Right lobe of liver (tissue), 6 donors: ENCODE measurements around the gene FCRL1. TPM values are rescaled to one million over a fixed set of nuclear protein-coding genes. Genes with fewer than 3 reads are reported as not detected.

Experiments
- ATAC-seq, 4 donors: fragments of 200-7000 bp; cut with Tn5 transposase; one replicate each; pipeline ENCODE4 v1.9.1; 2020; ENCODE audit warnings: mild to moderate bottlenecking in 4 of 4, moderate library complexity in 4 of 4
- DNase-seq, 3 donors: peaks; one replicate each; pipeline ENCODE4 v3.0.0-alpha.2; 2020
- H3K27ac ChIP-seq, 3 donors: fragments of 200-600 bp; one replicate each; pipeline ENCODE4 v1.8.0; 2022
- H3K27me3 ChIP-seq, 2 donors: fragments of 200-600 bp; one replicate each; pipeline ENCODE4 v1.8.0; 2022
- H3K36me3 ChIP-seq, 4 donors: fragments of 200-600 bp; sonication (generic) in 1 of 4; one replicate each; pipeline versions ENCODE4 v1.5.1 to v1.8.0; 2017 to 2022; ENCODE audit warnings: control low read depth in 1 of 4
- H3K4me1 ChIP-seq, 4 donors: fragments of 200-600 bp; sonication (generic) in 1 of 4; one replicate each; pipeline versions ENCODE4 v1.5.1 to v1.8.0; 2017 to 2022; ENCODE audit warnings: control low read depth in 1 of 4
- H3K4me3 ChIP-seq, 3 donors: fragments of 200-600 bp; one replicate each; pipeline ENCODE4 v1.8.0; 2022
- H3K9me3 ChIP-seq, 4 donors: fragments of 200-600 bp; sonication (generic) in 1 of 4; one replicate each; pipeline versions ENCODE4 v1.5.1 to v1.8.0; 2017 to 2022; ENCODE audit warnings: control low read depth in 1 of 4
- CTCF ChIP-seq, 4 donors: fragments of 200-600 bp in 3 of 4; fragments of 450-650 bp in 1 of 4; IDR thresholded peaks; one replicate each; pipeline versions ENCODE4 v1.5.1 to v1.8.0; 2016 to 2022; ENCODE audit warnings: antibody characterized with exemption in 4 of 4, mild to moderate bottlenecking in 2 of 4
- POLR2A ChIP-seq: fragments of 450-650 bp; IDR thresholded peaks from one replicate; pipeline ENCODE4 v1.6.1; 2017; ENCODE audit warnings: antibody characterized with exemption, mild to moderate bottlenecking
- WGBS: methylation state at CpG from one replicate; pipeline ENCODE4 v1.1.6; 2018; ENCODE audit warnings: low coverage, low lambda C conversion rate; ENCODE audit not compliant: insufficient coverage; ENCODE audit errors: missing lambda C conversion rate; 5-methylcytosine and 5-hydroxymethylcytosine counted together
- intact Hi-C, 2 donors: fragments of 100-400 bp; cut with DNase I; formaldehyde crosslinking; loops; one replicate each; pipeline versions ENCODE4 v1.11.2 to v1.14.1; 2022
- total RNA-seq, 6 experiments: library from RNA; depleted of rRNA in 2 of 6; stranded (reverse); fragments of >200 nt in 2 of 6; fragmentation: NEBNext Ultra II Directional in 3 of 6; extraction: Animal tissue kit (Norgen Biotek cat#: 25700) in 3 of 6; gene quantifications; one replicate each; pipeline versions ENCODE4 v1.1.0 to v1.2.4, GENCODE V29; 2016 to 2023
- donor health status: DM: no; HTN: yes; CAD: no.
- donor health status: DM: no; HTN: no; CAD: no.
- donor health status: DM: no; HTN: no; CAD: no.
- donor health status: DM: no; HTN: yes; CAD: no.
- donor health status: DM: no; HTN: yes; CAD: no.

FCRL1 gene
- total RNA-seq, 6 experiments from 2014 or later = 0.12 to 0.24 TPM; not detected in 4

GRCh38 chr1:157841708-157842107 is 21.8 kb upstream of the FCRL1 start, which contains the start of gene CD5L:
CD5L (minus strand) TSS chr1:157841808; CDS start chr1:157841701, 107 bp downstream.
- H3K4me1 ChIP-seq = no peaks in the 10 kb centered on the region
- intact Hi-C loops = no loop called here
- H3K27me3 ChIP-seq = no peaks in the 10 kb centered on the region
- ATAC-seq (peak in 1 of 4 donors; percentile 12), DNase-seq (no peak)
- WGBS = 26% methylated on average over 3 of the region's 3 CpGs
- TF ChIP-seq POLR2A (no peak), CTCF (IDR thresholded peaks at IDR 0.05) (no peak)
- no peaks in the 10 kb centered on the region for H3K36me3 ChIP-seq
- no peaks in the 10 kb centered on the region for H3K9me3 ChIP-seq
- no peak within 1 kb of the TSS for H3K4me3 ChIP-seq
- H3K27ac ChIP-seq = no peak within 1 kb of the TSS

GRCh38 chr1:157838966-157839365 is 19.0 kb upstream of the FCRL1 start:
- intact Hi-C loops = no loop called here
- Histone ChIP-seq H3K27me3 (no peaks in the 10 kb centered on the region), H3K9me3 (no peaks in the 10 kb centered on the region), H3K36me3 (no peaks in the 10 kb centered on the region), H3K4me1 (no peaks in the 10 kb centered on the region), H3K4me3 (no peak overlapping the region), H3K27ac (no peak overlapping the region)
- DNase-seq = no peak
- no peak for TF ChIP-seq CTCF (IDR thresholded peaks at IDR 0.05)
- no peak for TF ChIP-seq POLR2A
- no peak for ATAC-seq

- DNase-seq = no peak
- WGBS = 64% methylated on average over 10 of the region's 12 CpGs
- H3K36me3 ChIP-seq = no peaks in the 10 kb centered on the region
- no peaks in the 10 kb centered on the region for H3K4me1 ChIP-seq
- H3K27me3 ChIP-seq = no peaks in the 10 kb centered on the region
- TF ChIP-seq CTCF (IDR thresholded peaks at IDR 0.05) (no peak), POLR2A (no peak)
- no peaks in the 10 kb centered on the region for H3K9me3 ChIP-seq
- ATAC-seq = no peak
- H3K27ac ChIP-seq = no peak overlapping the region
- intact Hi-C loops = no loop called here
- no peak overlapping the region for H3K4me3 ChIP-seq
These were observed 14.5 kb upstream of the FCRL1 start for GRCh38 chr1:157834430-157834829.

- DNase-seq (peak in 1 of 3 donors; percentile 41), ATAC-seq (no peak)
- intact Hi-C loops = no loop called here
- Histone ChIP-seq H3K36me3 (no peaks in the 10 kb centered on the region), H3K27me3 (no peaks in the 10 kb centered on the region), H3K4me1 (no peaks in the 10 kb centered on the region), H3K4me3 (no peak overlapping the region), H3K9me3 (no peaks in the 10 kb centered on the region), H3K27ac (no peak overlapping the region)
- TF ChIP-seq CTCF (IDR thresholded peaks at IDR 0.05) (no peak), POLR2A (no peak)
- WGBS = 37% methylated on average over 4 of the region's 6 CpGs
These were observed 13.2 kb upstream of the FCRL1 start for GRCh38 chr1:157833145-157833544.
